GM12864 (cell line): Measurements from ENCODE around the gene AKR1B15.

Experiments
- DNase-seq: peaks from one replicate; pipeline ENCODE4 v3.0.0-alpha.2; 2011; ENCODE audit warnings: low read depth
- H3K4me3 ChIP-seq: 2 replicates; pipeline ENCODE4 v1.5.1; 2011; ENCODE audit warnings: mild to moderate bottlenecking, low read depth, low read length, control low read depth
- TF ChIP-seq, protein P1 (sequence below): IDR thresholded peaks from 2 replicates; pipeline ENCODE4 v1.5.1; 2011; ENCODE audit warnings: low read depth, mild to moderate bottlenecking, moderate library complexity, low read length, control low read depth, inconsistent platforms; ENCODE audit errors: missing control alignments

AKR1B15 gene

GRCh38 chr7:134584290-134584689 is 35.4 kb downstream of the AKR1B15 start:
- H3K4me3 ChIP-seq: no peak overlapping the region
- TF ChIP-seq, protein P1, sequence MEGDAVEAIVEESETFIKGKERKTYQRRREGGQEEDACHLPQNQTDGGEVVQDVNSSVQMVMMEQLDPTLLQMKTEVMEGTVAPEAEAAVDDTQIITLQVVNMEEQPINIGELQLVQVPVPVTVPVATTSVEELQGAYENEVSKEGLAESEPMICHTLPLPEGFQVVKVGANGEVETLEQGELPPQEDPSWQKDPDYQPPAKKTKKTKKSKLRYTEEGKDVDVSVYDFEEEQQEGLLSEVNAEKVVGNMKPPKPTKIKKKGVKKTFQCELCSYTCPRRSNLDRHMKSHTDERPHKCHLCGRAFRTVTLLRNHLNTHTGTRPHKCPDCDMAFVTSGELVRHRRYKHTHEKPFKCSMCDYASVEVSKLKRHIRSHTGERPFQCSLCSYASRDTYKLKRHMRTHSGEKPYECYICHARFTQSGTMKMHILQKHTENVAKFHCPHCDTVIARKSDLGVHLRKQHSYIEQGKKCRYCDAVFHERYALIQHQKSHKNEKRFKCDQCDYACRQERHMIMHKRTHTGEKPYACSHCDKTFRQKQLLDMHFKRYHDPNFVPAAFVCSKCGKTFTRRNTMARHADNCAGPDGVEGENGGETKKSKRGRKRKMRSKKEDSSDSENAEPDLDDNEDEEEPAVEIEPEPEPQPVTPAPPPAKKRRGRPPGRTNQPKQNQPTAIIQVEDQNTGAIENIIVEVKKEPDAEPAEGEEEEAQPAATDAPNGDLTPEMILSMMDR: no peak
- DNase-seq: no peak

DNA sequence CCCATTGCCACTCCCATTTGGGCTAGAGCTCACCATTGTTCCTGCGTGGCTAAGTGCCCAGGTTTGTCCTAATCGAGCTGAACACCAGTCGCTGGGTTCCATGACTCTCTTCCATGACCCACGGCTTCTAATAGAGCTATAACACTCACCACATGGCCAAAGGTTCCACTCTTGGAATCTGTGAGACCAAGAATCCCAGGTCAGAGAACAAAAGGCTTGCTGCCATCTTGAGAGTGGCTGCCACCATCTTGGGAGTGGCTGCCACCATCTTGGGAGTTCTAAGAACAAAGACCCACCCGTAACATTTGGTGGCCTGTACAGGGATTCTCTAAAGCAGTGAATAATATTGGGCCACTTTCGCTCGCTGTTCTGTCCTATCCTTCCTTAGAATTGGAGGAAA is 37.0 kb downstream of the AKR1B15 start:
- no peak overlapping the region for H3K4me3 ChIP-seq
- TF ChIP-seq, protein P1: no peak
- DNase-seq: no peak

DNA sequence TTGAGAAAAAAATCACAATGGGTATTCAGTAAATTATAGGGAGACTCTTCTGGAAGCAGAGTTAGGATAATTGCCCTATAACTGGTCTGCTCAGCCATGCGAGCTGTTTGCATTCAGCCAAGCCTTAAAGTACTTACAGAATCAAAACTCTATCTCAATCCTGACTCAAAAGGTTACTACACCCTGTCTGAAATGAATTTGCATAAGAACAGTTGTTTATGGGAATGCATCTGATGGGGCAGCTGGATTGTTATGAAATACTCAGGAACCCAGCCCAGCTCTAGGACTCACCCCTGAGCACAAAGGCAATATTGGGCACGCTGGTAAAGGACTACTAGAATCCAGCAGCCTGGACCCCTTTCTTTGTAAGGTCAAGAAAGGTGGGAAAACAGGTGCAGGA is 38.8 kb downstream of the AKR1B15 start:
- TF ChIP-seq, protein P1: no peak
- no peak for DNase-seq

DNA sequence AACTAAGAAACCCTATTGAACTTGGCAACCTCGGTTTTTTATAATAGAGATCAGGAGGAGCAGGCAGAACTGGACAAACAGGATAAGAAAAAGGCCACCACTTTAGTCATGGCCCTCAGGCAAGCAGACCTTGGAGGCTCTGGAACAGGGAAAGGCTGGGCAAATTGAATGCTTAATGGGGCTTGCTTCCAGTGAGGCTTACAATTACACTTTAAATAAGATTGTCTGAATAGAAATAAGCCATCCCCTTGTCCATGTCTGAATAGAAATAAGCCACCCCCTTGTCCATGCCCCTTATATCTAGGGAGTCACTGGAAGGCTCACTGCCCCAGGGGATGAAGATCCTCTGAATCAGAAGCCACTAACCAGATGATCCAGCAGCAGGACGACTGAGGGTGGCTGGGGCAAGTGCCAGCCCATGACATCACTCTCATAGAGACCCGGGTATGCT is 40.6 kb downstream of the AKR1B15 start:
- H3K4me3 ChIP-seq: no peak overlapping the region
- TF ChIP-seq, protein P1: no peak
- no peak for DNase-seq

More for the DNA sequence above, 38.8 kb downstream of the AKR1B15 start:
- no peak overlapping the region for H3K4me3 ChIP-seq

- no peak for DNase-seq
Observed at GRCh38 chr7:134593530-134594392, 44.9 kb downstream of the AKR1B15 start.

DNA sequence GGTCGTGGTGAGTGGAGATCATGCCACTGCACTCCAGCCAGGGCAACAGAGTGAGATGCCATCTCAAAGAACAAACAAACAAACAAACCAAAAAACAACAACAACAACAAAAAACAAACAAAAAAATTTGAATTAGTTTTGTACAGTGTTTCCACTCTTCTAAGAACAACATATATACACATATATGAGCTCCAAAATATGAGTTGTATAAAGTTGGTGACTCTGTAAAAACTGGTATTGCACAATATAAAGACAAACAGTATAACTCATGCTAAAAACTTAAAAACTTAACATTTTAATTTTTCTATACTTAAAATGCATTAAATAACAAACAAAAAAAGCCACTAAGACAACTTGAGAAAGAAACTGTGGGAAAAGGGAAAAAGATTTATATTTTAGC is 46.0 kb downstream of the AKR1B15 start:
- DNase-seq: no peak
- H3K4me3 ChIP-seq: no peak overlapping the region
- TF ChIP-seq, protein P1: no peak

More at GRCh38 chr7:134593530-134594392, 44.9 kb downstream of the AKR1B15 start:
- H3K4me3 ChIP-seq: no peak overlapping the region
- TF ChIP-seq, protein P1: no peak
